Measurements from ENCODE around the gene GPR171. TPM values are rescaled to one million over a fixed set of nuclear protein-coding genes. Genes with fewer than 3 reads are reported as not detected.

Gene GPR171
- total and polyA plus RNA-seq, 2 of the 13 experiments (the other 11 are each of a cell fraction or from before 2014, with no cell fraction given): not detected

- no peak for TF ChIP-seq GMEB1 (CRISPR knock-in tag; IDR thresholded peaks at IDR 0.05; ENCODE audit: borderline replicate concordance)
- TF ChIP-seq HOXD1 (CRISPR knock-in tag; IDR thresholded peaks at IDR 0.05): peak; percentile 91
- TF ChIP-seq SOX13 (IDR thresholded peaks at IDR 0.05): no peak
- peak in 1 of 2 experiments; percentile 40; a peak in 1 of 4 replicates for TF ChIP-seq SOX13 (CRISPR knock-in tag; conservative IDR thresholded peaks at IDR 0.05 in 1 of 2, IDR thresholded peaks at IDR 0.05 in 1 of 2)
- no peak for TF ChIP-seq TP53 (CRISPR knock-in tag; conservative IDR thresholded peaks at IDR 0.05)
- no peak for TF ChIP-seq CENPBD1 (CRISPR knock-in tag; IDR thresholded peaks at IDR 0.05; ENCODE audit: borderline replicate concordance, low read depth)
- TF ChIP-seq NR3C1 (CRISPR knock-in tag; IDR thresholded peaks at IDR 0.05): no peak
- TF ChIP-seq ZNF674 (CRISPR knock-in tag; IDR thresholded peaks at IDR 0.05; ENCODE audit: low read depth): no peak
- TF ChIP-seq MEIS2 (CRISPR knock-in tag; IDR thresholded peaks at IDR 0.05): peak; percentile 63; the same call in 1 of the 2 replicates
- TF ChIP-seq CBX2 (IDR thresholded peaks at IDR 0.05; ENCODE audit: low read depth, low read length): no peak
- no peak for TF ChIP-seq CBX2 (CRISPR knock-in tag; IDR thresholded peaks at IDR 0.05; ENCODE audit: low read depth)
- TF ChIP-seq SP140L (CRISPR knock-in tag; IDR thresholded peaks at IDR 0.05; ENCODE audit: borderline replicate concordance): no peak
- TF ChIP-seq NAIF1 (CRISPR knock-in tag; IDR thresholded peaks at IDR 0.05; ENCODE audit: borderline replicate concordance): no peak
- TF ChIP-seq EZH2 (conservative IDR thresholded peaks at IDR 0.05; ENCODE audit: low read depth, low read length): no peak
- TF ChIP-seq GATA4 (IDR thresholded peaks at IDR 0.05; ENCODE audit: borderline replicate concordance, low read depth): no peak
- TF ChIP-seq STAT5B (CRISPR knock-in tag; IDR thresholded peaks at IDR 0.05): no peak
- TF ChIP-seq EP300 (IDR thresholded peaks at IDR 0.05; ENCODE audit: low read depth in 2 of 2, low read length in 2 of 2): peak in 1 of 2 experiments; percentile 27; a peak in 1 of 4 replicates
- no peak for TF ChIP-seq EP300 (CRISPR knock-in tag; IDR thresholded peaks at IDR 0.05; ENCODE audit: borderline replicate concordance)
- no peak for TF ChIP-seq FOXA1 (IDR thresholded peaks at IDR 0.05)
- TF ChIP-seq FOXA1 (CRISPR knock-in tag; IDR thresholded peaks at IDR 0.05): peak; percentile 6; the same call in 1 of the 2 replicates
- no peak for TF ChIP-seq ZSCAN20 (CRISPR knock-in tag; IDR thresholded peaks at IDR 0.05; ENCODE audit: borderline replicate concordance)
- no peak for TF ChIP-seq BORCS8-MEF2B (CRISPR knock-in tag; IDR thresholded peaks at IDR 0.05)
- no peak for TF ChIP-seq IKZF1 (IDR thresholded peaks at IDR 0.05)
- TF ChIP-seq HOXA5 (CRISPR knock-in tag; IDR thresholded peaks at IDR 0.05): peak; percentile 89
- peak; percentile 35; the same call in 1 of the 2 replicates for TF ChIP-seq MEIS1 (CRISPR knock-in tag; IDR thresholded peaks at IDR 0.05; ENCODE audit: borderline replicate concordance)
- TF ChIP-seq TBX3 (IDR thresholded peaks at IDR 0.05; ENCODE audit: borderline replicate concordance): peak; percentile 47; the same call in 1 of the 2 replicates
- TF ChIP-seq JUND (CRISPR knock-in tag; IDR thresholded peaks at IDR 0.05): no peak
- TF ChIP-seq HIVEP1 (CRISPR knock-in tag; IDR thresholded peaks at IDR 0.05): no peak
- TF ChIP-seq ISL2 (CRISPR knock-in tag; IDR thresholded peaks at IDR 0.05): peak; percentile 51; the same call in 1 of the 2 replicates
- no peak for TF ChIP-seq HNRNPUL1 (IDR thresholded peaks at IDR 0.05; ENCODE audit: low read depth, low read length)
- peak; percentile 48; the same call in 1 of the 2 replicates for TF ChIP-seq FOXP4 (CRISPR knock-in tag; IDR thresholded peaks at IDR 0.05)
Observed at GRCh38 chr3:151226088-151226563, 23.1 kb upstream of the GPR171 start (continued).

Data from HepG2 (cell line).